Astrocyte of the cerebellum (primary cell): Measurements from ENCODE around the gene ZRANB1.

Experiments
- DNase-seq: peaks from one replicate; pipeline ENCODE4 v3.0.0-alpha.2; 2011; ENCODE audit warnings: low read depth
- H3K4me3 ChIP-seq: 2 replicates; pipeline ENCODE4 v1.5.1; 2011; ENCODE audit warnings: mild to moderate bottlenecking, low read depth, low read length, moderate library complexity
- CTCF ChIP-seq: IDR thresholded peaks from 2 replicates; pipeline ENCODE4 v1.5.1; 2012; ENCODE audit warnings: low read length, low read depth, moderate library complexity, mild to moderate bottlenecking; ENCODE audit errors: missing control alignments
- in situ Hi-C: cut with HindIII; loops from 2 replicates; pipeline ENCODE4 v1.10.0; 2017; ENCODE audit warnings: low sequenced_read_pairs

ZRANB1 gene

GRCh38 chr10:125033146-125033924 is 91.4 kb downstream of the ZRANB1 start:
- in situ Hi-C loops: loop anchor here (5.0 kb wide), 1 partner anchor 44 kb away; no protein-coding TSS in a partner anchor
- no peak for DNase-seq
- TF ChIP-seq CTCF: no peak
- no peak overlapping the region for H3K4me3 ChIP-seq

- in situ Hi-C loops: loop anchor here (5.0 kb wide), 1 partner anchor 43 kb away; no protein-coding TSS in a partner anchor
- no peak for TF ChIP-seq CTCF
- no peak for DNase-seq
- H3K4me3 ChIP-seq: no peak overlapping the region
Observed at GRCh38 chr10:125034675-125035074, 92.8 kb downstream of the ZRANB1 start.

- in situ Hi-C loops: no loop called here
- H3K4me3 ChIP-seq: peak overlapping the region; percentile 6
- no peak for TF ChIP-seq CTCF
- DNase-seq: peak; percentile 90
Observed at GRCh38 chr10:125035136-125035535, 93.2 kb downstream of the ZRANB1 start.

- no peak overlapping the region for H3K4me3 ChIP-seq
- in situ Hi-C loops: no loop called here
- no peak for TF ChIP-seq CTCF
- DNase-seq: no peak
Observed at GRCh38 chr10:125035588-125036295, 93.8 kb downstream of the ZRANB1 start.

GRCh38 chr10:125037145-125037877 is 95.4 kb downstream of the ZRANB1 start:
- H3K4me3 ChIP-seq: no peak overlapping the region
- TF ChIP-seq CTCF: no peak
- DNase-seq: no peak
- in situ Hi-C loops: no loop called here
